SJCRH30 (cell line): ENCODE results near the gene FOXP4. TPM values are rescaled to one million over a fixed set of nuclear protein-coding genes. Genes with fewer than 3 reads are reported as not detected.

ENCODE experiments used
- total RNA-seq: library from RNA; depleted of rRNA; stranded (reverse); fragments of >200 nt; shearing (Covaris generic); gene quantifications from 2 replicates; pipeline ENCODE4 v1.2.3, GENCODE V29; 2014; rRNA removed

FOXP4 gene
- total RNA-seq, 1 experiment from 2014 or later = 9.2 TPM

Other genes starting within 250 kb of the FOXP4 start
- gene NCR2, start 210.8 kb upstream of the FOXP4 start, total RNA-seq = not detected in 2 replicates
- 166 and 176 TPM in 2 replicates for gene MDFI, start 92.1 kb downstream of the FOXP4 start, total RNA-seq
- gene TFEB, start 189.2 kb downstream of the FOXP4 start, total RNA-seq = 0.57 and 0.63 TPM in 2 replicates
- gene PGC, start 201.0 kb downstream of the FOXP4 start, total RNA-seq = not detected in 2 replicates
- 2.6 TPM in 2 replicates for gene FRS3, start 233.5 kb downstream of the FOXP4 start, total RNA-seq
- gene PRICKLE4, start 234.4 kb downstream of the FOXP4 start, total RNA-seq = 0.28 TPM in 1 of 2 replicates, not detected in the other
- gene TOMM6, start 241.3 kb downstream of the FOXP4 start, total RNA-seq = 194 and 198 TPM in 2 replicates